GM15510 (cell line): ENCODE data around the gene B3GALT5.

Experiments
- POLR2A ChIP-seq: IDR thresholded peaks from 3 replicates; pipeline ENCODE4 v1.6.1; 2011; ENCODE audit warnings: borderline replicate concordance; ENCODE audit not compliant: insufficient read length; ENCODE audit errors: extremely low read depth

Gene B3GALT5

DNA sequence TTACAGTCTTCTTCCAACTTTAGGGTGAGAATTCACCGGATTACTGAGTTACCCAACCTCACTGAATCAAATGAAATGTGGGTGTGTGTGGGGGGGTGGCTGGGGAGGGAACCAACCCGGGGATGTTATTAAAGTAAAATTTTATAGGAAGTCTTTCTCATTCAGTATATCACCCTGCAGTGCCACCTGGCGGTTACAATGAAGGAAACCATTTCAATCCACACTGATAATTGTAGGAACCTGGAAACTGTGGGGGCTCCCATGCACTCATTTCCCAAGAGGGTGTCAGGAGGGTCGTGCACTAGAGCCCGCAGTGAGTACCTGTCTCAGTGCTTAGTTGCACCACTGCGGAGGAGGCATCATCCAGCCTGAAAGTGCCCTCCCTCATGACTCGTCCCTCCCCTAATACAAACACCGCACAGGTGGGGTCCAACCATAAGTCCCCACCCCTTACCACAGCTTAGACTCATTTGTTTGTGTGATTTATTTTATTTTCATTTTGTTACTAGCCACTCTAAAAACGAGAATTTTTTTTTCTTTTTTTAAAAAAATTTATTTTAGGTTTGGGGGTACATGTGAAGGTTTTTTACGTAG is 103.2 kb downstream of the B3GALT5 start:
- TF ChIP-seq POLR2A, result no peak

DNA sequence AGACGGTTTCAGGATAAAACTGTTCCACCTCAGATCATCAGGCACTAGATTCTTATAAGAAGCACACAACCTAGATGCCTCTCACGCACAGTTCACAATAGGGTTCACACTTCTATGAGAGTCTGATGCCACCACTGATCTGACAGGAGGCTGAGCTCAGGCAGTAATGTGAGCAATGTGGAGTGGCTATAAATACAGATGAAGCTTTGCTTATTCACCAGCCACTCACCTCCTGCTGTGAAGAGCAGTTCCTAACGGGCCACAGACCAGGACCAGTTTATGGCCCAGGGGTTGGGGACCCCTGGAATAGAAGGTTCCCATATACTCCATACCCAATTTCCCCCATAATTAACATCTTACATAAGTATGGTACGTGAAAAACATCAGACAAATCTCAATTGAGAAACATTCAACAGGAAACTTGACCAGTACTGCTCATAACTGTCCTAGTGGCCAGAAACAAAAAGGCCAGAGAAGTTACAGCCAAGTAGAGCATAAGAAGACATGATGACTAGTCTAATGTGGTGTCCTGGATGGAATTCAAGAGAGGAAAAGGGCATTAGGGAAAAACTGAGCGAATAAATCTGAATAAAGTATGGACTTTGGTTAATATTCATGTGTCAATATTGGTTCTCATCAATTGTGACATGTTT is 107.5 kb downstream of the B3GALT5 start:
- no peak for TF ChIP-seq POLR2A

DNA sequence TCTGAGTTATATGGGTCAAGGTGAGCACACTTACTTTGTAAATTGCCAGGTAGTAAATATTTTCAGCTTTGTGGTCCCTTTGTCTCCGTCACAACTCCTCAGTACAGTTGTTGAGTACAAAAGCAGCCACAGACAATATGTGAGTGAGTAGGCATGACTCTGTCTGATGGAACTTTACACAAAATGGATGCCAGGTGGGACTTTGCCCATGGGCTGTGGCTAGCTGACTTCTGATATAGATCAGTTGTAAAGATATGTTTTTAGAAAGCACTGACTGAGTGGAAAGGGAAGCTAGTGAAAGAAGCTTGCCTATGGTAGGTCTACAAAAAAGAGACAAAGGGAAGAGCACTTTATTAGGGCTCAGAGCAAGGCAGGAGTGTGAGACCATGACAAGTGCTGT is 109.1 kb downstream of the B3GALT5 start:
- no peak for TF ChIP-seq POLR2A
